Epidermal melanocyte (primary cell): ENCODE data around the gene UGT3A1.

Experiments used
- DNase-seq: peaks from one replicate; pipeline ENCODE4 v3.0.0; 2011; ENCODE audit warnings: low spot score; ENCODE audit not compliant: insufficient read length

The UGT3A1 gene

DNA sequence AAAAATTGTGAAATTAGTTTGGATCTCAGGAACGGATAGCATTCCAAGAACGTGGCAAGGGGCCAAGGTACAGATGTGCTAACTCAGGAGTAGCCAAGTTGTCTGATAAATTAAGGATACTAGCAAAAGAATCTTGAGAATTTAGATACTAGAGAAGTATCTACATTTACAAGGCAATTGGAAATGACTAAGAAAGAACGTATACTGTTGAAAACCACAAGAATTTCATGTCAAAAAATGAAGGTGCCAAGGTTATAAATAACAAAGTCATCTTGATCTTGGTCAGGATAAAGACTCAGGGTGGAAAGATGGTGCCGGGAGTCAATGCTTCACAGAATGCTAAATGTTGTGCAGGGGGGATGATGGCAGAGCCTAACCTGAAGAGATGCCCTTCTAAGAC, 72.0 kb downstream of the UGT3A1 start:
- DNase-seq, result peak; percentile 29

GRCh38 chr5:35908814-35909213, 82.4 kb downstream of the UGT3A1 start:
- DNase-seq, result no peak

DNA sequence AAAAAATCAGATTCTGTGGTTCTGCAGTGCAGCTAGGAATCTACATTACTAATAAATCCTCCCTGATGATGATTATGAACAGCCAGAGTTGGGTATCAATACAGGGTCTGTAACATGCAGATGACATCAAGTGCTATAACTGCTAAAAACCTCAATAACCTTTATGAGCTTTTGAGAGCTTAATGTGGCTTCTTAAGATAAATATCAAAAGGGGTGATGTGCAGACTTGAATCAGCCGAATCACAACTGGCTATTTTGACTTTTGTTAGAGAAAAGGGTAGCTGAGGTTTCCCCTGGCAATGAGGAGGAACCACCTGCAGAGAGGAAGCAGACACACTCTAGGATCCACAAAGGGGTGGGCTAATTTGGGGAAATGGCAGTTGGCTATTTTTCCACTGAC, 83.0 kb downstream of the UGT3A1 start:
- no peak for DNase-seq

DNA sequence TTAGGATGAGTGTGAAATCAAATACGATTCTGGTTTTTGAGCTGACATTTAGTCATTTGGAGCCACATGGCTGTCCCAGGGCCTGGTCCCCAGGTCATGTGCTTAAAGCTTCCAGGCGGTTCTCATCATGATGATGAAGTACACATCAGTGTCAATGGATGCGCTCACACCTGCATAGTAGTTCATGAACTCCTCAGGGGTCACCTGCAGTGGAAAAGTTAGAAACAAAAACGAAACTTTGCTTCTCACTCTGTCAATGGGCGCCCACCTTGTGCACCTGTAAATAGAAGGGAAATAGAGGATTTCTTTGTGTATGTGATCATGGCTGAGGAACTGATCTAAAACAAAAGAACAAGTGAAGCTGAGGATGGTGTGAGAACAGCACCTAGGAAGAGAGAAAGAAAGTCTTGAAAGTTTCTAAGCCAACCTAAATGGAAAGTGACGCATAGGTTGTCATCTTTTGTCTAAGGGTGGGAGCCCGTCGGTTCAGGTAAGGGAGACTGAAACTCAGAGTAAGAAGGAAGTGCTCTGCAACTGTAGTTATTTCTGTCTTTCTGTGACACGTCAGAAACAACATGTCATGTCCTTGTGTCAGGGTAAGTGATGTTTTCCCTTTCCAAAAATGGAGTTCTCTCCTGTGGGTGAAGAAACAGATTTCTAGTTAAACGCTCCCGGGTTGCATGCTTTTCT, 86.6 kb downstream of the UGT3A1 start:
- DNase-seq, result no peak

DNA sequence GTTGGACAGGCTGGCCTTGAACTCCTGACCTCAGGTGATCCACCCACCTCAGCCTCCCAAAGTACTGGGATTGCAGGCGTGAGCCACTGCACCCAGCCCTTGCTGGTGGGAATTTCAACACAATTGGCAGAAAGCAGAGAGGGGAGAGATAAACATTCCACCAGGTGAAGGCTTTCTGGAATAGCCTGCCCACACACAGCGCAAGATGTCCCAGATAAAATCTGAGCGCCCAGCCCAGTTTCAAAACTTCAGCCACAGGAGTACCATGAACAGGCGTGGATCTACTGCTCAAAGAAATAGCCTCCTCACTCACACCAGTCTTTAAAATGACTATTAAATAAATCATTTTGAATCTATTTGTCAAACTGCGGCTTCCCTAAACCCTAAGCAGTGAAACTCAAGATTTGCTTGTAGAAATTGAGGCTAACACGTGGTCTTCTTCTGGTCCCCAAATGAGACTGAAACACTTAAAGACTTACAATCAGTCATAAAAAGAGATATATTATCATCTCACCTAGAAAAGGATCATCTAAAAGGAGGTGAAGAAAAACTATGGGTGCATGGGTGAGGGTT, 87.5 kb downstream of the UGT3A1 start:
- DNase-seq, result no peak

DNA sequence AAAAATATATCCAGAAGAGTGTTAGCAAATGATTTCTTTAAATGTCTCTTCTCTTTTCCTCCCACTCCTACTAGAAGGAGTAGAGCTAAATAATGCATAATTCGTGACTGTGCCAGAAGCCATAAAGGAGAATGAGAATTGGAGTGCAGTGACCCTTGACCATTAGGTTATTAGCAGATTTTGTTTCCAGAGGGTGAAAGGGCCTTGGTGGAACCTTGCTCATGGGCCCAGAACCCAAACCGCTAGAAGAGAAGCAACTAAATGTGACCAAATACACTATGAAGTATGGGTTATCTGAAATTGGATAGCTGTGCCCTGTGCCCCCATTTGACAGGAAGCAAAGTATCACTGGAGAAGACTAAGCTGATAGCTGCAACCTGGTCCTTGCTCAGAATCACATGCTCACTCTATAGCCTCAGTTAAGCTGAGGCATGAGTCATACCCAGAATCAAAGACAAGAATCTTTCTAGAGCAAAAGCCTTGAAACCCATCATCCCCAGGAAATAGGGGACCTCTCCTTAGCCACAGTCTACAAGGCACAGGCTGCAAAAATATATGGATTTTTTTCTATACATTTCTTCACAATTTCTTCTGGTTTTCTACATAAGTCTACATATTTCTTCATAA, 89.0 kb downstream of the UGT3A1 start:
- no peak for DNase-seq
